NCI-H345 (cell line): ENCODE data around the gene MPST.
A peak's percentile ranks its signal among the peaks of the same experiment; 100 is the strongest.
"Not testable (repeated sequence)": the region's sequence is repeated elsewhere in the genome, so short reads cannot be mapped to it uniquely, and the experiment has no call there.

Source experiments
- DNase-seq: peaks from one replicate; lab custom pipeline; 2025; lab: John Stamatoyannopoulos, UW

The MPST gene

GRCh38 chr22:37019309-37020191 is at the start of gene MPST, which contains the start of gene TST:
Gene MPST, plus strand, starts transcription at chr22:37019742. Its CDS starts 95 bp downstream, at chr22:37019837.
Gene TST, minus strand, starts transcription at chr22:37019447. Its CDS starts 715 bp downstream, at chr22:37018732.
- peak; percentile 58 for DNase-seq

GRCh38 chr22:36971341-36972125 is 48.0 kb upstream of the MPST start:
- no peak for DNase-seq

- no peak for DNase-seq
Observed at GRCh38 chr22:36976606-36977005, 42.9 kb upstream of the MPST start.

GRCh38 chr22:36977401-36977861 is 42.1 kb upstream of the MPST start:
- DNase-seq: peak; percentile 32

- peak; percentile 84 for DNase-seq
Observed at GRCh38 chr22:36977947-36978660, 41.4 kb upstream of the MPST start.

GRCh38 chr22:36979016-36979910 is 40.3 kb upstream of the MPST start:
- DNase-seq: no peak

GRCh38 chr22:36981247-36981775 is 38.2 kb upstream of the MPST start:
- DNase-seq: no peak

- DNase-seq: no peak
Observed at GRCh38 chr22:36982136-36982535, 37.4 kb upstream of the MPST start.

GRCh38 chr22:36985211-36985889 is 34.2 kb upstream of the MPST start:
- no peak for DNase-seq

GRCh38 chr22:36986242-36986821 is 33.2 kb upstream of the MPST start:
- no peak for DNase-seq

GRCh38 chr22:36988075-36988832 is 31.3 kb upstream of the MPST start:
- DNase-seq: no peak

GRCh38 chr22:36989012-36989411 is 30.5 kb upstream of the MPST start:
- not testable (repeated sequence) for DNase-seq

GRCh38 chr22:36990457-36990856 is 29.1 kb upstream of the MPST start:
- no peak for DNase-seq

GRCh38 chr22:36991206-36991605 is 28.3 kb upstream of the MPST start:
- no peak for DNase-seq

GRCh38 chr22:36997746-36998145 is 21.8 kb upstream of the MPST start:
- DNase-seq: no peak

- DNase-seq: no peak
Observed at GRCh38 chr22:36998620-36999351, 20.8 kb upstream of the MPST start.

- no peak for DNase-seq
Observed at GRCh38 chr22:36999463-36999862, 20.1 kb upstream of the MPST start.
